ENCODE data around the gene BAIAP2L1.

GRCh38 chr7:98351136-98351535 lies 49.8 kb downstream of the BAIAP2L1 start:
- TF ChIP-seq, protein P1, sequence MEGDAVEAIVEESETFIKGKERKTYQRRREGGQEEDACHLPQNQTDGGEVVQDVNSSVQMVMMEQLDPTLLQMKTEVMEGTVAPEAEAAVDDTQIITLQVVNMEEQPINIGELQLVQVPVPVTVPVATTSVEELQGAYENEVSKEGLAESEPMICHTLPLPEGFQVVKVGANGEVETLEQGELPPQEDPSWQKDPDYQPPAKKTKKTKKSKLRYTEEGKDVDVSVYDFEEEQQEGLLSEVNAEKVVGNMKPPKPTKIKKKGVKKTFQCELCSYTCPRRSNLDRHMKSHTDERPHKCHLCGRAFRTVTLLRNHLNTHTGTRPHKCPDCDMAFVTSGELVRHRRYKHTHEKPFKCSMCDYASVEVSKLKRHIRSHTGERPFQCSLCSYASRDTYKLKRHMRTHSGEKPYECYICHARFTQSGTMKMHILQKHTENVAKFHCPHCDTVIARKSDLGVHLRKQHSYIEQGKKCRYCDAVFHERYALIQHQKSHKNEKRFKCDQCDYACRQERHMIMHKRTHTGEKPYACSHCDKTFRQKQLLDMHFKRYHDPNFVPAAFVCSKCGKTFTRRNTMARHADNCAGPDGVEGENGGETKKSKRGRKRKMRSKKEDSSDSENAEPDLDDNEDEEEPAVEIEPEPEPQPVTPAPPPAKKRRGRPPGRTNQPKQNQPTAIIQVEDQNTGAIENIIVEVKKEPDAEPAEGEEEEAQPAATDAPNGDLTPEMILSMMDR (IDR thresholded peaks at IDR 0.05): no peak
- TF ChIP-seq POLR2A (IDR thresholded peaks at IDR 0.05): no peak

Data from esophagus squamous epithelium (tissue), 4 donors.